Trophoblast cell (in vitro differentiated cells and primary cell): ENCODE measurements around the gene PANK1.
A peak's percentile ranks its signal among the peaks of the same experiment; 100 is the strongest.
"Not testable (repeated sequence)": the region's sequence is repeated elsewhere in the genome, so short reads cannot be mapped to it uniquely, and the experiment has no call there.

Experiments used
- DNase-seq, 2 donors: peaks; one replicate each; pipeline ENCODE4 v3.0.0-alpha.2; 2016
- H2AFZ ChIP-seq: 2 replicates; pipeline ENCODE4 v1.6.1; 2013; ENCODE audit warnings: low read length, moderate library complexity, mild to moderate bottlenecking; ENCODE audit not compliant: insufficient read depth, poor library complexity
- H2AK5ac ChIP-seq: 2 replicates; pipeline ENCODE4 v1.6.1; 2013; ENCODE audit warnings: mild to moderate bottlenecking, low read length
- H2BK120ac ChIP-seq: 2 replicates; pipeline ENCODE4 v1.6.1; 2013; ENCODE audit warnings: low read length, mild to moderate bottlenecking, moderate library complexity; ENCODE audit not compliant: insufficient read depth, poor library complexity
- H2BK12ac ChIP-seq: 2 replicates; pipeline ENCODE4 v1.6.1; 2013; ENCODE audit warnings: mild to moderate bottlenecking, low read length, moderate library complexity
- H2BK5ac ChIP-seq: 2 replicates; pipeline ENCODE4 v1.6.1; 2013; ENCODE audit warnings: low read length, low read depth, moderate library complexity, mild to moderate bottlenecking; ENCODE audit not compliant: poor library complexity
- H3K14ac ChIP-seq: 2 replicates; pipeline ENCODE4 v1.6.1; 2013; ENCODE audit warnings: mild to moderate bottlenecking, low read length
- H3K18ac ChIP-seq: 2 replicates; pipeline ENCODE4 v1.6.1; 2013; ENCODE audit warnings: mild to moderate bottlenecking, low read length
- H3K23ac ChIP-seq: 2 replicates; pipeline ENCODE4 v1.6.1; 2013; ENCODE audit warnings: low read length
- H3K27ac ChIP-seq: 2 replicates; pipeline ENCODE4 v1.5.1; 2013; ENCODE audit warnings: low read depth, mild to moderate bottlenecking, inconsistent platforms, low read length, moderate library complexity
- H3K27me3 ChIP-seq: 2 replicates; pipeline ENCODE4 v1.6.1; 2013; ENCODE audit warnings: inconsistent platforms, mild to moderate bottlenecking, low read length, moderate library complexity; ENCODE audit not compliant: insufficient read depth
- H3K36me3 ChIP-seq, 2 experiments: 1 replicate in 1 of 2; 2 replicates in 1 of 2; pipeline ENCODE4 v1.6.1; 2013; ENCODE audit warnings: low read length in 2 of 2, mild to moderate bottlenecking in 2 of 2, moderate library complexity in 1 of 2; ENCODE audit not compliant: insufficient read depth in 2 of 2, control insufficient read depth in 1 of 2
- H3K4ac ChIP-seq: 2 replicates; pipeline ENCODE4 v1.6.1; 2013; ENCODE audit warnings: low read depth, mild to moderate bottlenecking, low read length, moderate library complexity
- H3K4me1 ChIP-seq, 2 experiments: 1 replicate in 1 of 2; 2 replicates in 1 of 2; pipeline ENCODE4 v1.6.1; 2013; ENCODE audit warnings: low read length in 2 of 2, mild to moderate bottlenecking in 2 of 2, moderate library complexity in 1 of 2; ENCODE audit not compliant: insufficient read depth in 2 of 2, control insufficient read depth in 1 of 2
- H3K4me2 ChIP-seq: 2 replicates; pipeline ENCODE4 v1.6.1; 2013; ENCODE audit warnings: inconsistent platforms, mild to moderate bottlenecking, low read length, moderate library complexity
- H3K4me3 ChIP-seq: 2 replicates; pipeline ENCODE4 v1.5.1; 2013; ENCODE audit warnings: mild to moderate bottlenecking, low read depth, low read length, inconsistent platforms
- H3K79me1 ChIP-seq: one replicate; pipeline ENCODE4 v1.6.1; 2013; ENCODE audit warnings: low read length
- H3K79me2 ChIP-seq: 2 replicates; pipeline ENCODE4 v1.6.1; 2013; ENCODE audit warnings: low read length, mild to moderate bottlenecking; ENCODE audit not compliant: control insufficient read depth, insufficient read depth, poor library complexity
- H3K9ac ChIP-seq: 2 replicates; pipeline ENCODE4 v1.6.1; 2013; ENCODE audit warnings: mild to moderate bottlenecking, low read length
- H3K9me3 ChIP-seq: 2 replicates; pipeline ENCODE4 v1.6.1; 2013; ENCODE audit warnings: low read depth, mild to moderate bottlenecking, control low read depth, inconsistent platforms, low read length; ENCODE audit not compliant: insufficient read depth
- H4K12ac ChIP-seq: 2 replicates; pipeline ENCODE4 v1.6.1; 2013; ENCODE audit warnings: low read depth, mild to moderate bottlenecking, low read length, moderate library complexity
- H4K8ac ChIP-seq: 2 replicates; pipeline ENCODE4 v1.6.1; 2013; ENCODE audit warnings: low read depth, mild to moderate bottlenecking, low read length, moderate library complexity
- H4K91ac ChIP-seq: one replicate; pipeline ENCODE4 v1.6.1; 2013; ENCODE audit warnings: low read depth, mild to moderate bottlenecking, low read length, moderate library complexity
- WGBS: extraction: QIAGEN DNeasy Blood & Tissue Kit; methylation state at CpG from one replicate; pipeline ENCODE4 v1.1.7; 2013; ENCODE audit warnings: missing lambda C conversion rate; ENCODE audit not compliant: insufficient read length, insufficient coverage; ENCODE audit errors: extremely low coverage; 5-methylcytosine and 5-hydroxymethylcytosine counted together

PANK1 gene

DNA sequence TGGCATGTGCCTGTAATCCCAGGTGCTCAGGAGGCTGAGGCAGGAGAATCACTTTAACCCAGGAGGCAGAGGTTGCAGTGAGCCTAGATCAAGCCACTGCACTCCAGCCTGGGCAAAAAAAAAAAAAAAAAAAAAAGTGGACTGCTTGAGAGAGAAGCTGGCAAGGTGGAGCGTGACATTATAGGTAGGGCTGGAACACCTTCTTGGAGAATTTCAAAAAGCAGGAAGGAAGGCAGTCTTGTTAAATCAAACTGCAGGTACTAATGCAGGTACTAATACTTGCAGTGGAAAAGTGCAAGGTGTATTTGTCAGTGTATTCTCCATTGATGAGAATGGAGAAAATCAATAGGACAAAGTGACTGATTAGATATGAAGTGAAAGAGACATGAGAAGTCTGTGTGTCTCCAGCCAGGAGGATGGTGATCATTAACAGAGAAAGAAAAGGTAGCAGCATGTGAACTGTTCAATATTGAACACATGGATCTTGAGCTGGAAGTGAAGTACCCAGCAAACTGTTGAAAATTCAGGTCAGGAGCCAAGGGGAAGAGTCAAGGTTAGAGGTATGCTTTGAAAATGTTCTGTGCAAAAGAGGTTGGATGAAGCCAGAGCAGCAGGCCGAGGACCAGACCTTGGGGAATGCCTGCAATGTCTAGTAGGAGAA is 97.1 kb downstream of the PANK1 start:
- no peaks in the 10 kb centered on the region for H3K36me3 ChIP-seq
- H3K4ac ChIP-seq: no peak overlapping the region
- no peak overlapping the region for H3K4me3 ChIP-seq
- no CpG with 5 or more reads among the region's 2 CpGs for WGBS
- H3K27ac ChIP-seq: no peak overlapping the region
- no peak overlapping the region for H3K18ac ChIP-seq
- H3K4me2 ChIP-seq: no peak overlapping the region
- H3K9me3 ChIP-seq: no peaks in the 10 kb centered on the region
- no peak overlapping the region for H4K91ac ChIP-seq
- no peak overlapping the region for H2AK5ac ChIP-seq
- H3K9ac ChIP-seq: no peak overlapping the region
- no peak overlapping the region for H2BK12ac ChIP-seq
- H3K4me1 ChIP-seq: no peaks in the 10 kb centered on the region
- H4K8ac ChIP-seq: no peak overlapping the region
- H2AFZ ChIP-seq: no peak overlapping the region
- no peak overlapping the region for H3K14ac ChIP-seq
- no peaks in the 10 kb centered on the region for H3K79me1 ChIP-seq
- H3K79me2 ChIP-seq: no peaks in the 10 kb centered on the region
- H2BK5ac ChIP-seq: no peak overlapping the region
- no peak overlapping the region for H3K23ac ChIP-seq
- peak in 1 of 2 donors; percentile 32 for DNase-seq
- H3K27me3 ChIP-seq: no peaks in the 10 kb centered on the region
- no peak overlapping the region for H4K12ac ChIP-seq
- no peak overlapping the region for H2BK120ac ChIP-seq

DNA sequence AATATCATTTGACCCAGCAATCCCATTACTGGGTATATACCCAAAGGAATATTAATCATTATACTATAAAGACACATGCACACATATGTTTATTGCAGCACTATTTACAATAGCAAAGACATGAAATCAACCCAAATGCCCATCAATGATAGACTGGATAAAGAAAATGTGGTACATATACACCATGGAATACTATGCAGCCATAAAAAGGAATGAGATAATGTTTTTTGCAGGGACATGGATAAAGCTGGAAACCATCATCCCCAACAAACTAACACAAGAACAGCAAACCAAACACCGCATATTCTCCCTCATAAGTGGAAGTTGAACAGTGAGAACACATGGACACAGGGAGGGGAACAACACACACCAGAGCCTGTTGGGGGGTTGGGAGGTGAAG is 98.4 kb downstream of the PANK1 start:
- not testable (repeated sequence) for H3K79me1 ChIP-seq, H2BK5ac ChIP-seq, H3K4me1 ChIP-seq, H3K27ac ChIP-seq, H4K8ac ChIP-seq, H3K4ac ChIP-seq, H3K9me3 ChIP-seq, H2BK12ac ChIP-seq, H2BK120ac ChIP-seq, H3K27me3 ChIP-seq, DNase-seq, H3K18ac ChIP-seq, H2AFZ ChIP-seq, H3K4me3 ChIP-seq, H3K79me2 ChIP-seq, H3K14ac ChIP-seq, H3K4me2 ChIP-seq, H3K36me3 ChIP-seq, H4K91ac ChIP-seq, H3K23ac ChIP-seq, H3K9ac ChIP-seq, H2AK5ac ChIP-seq, H4K12ac ChIP-seq
- WGBS: no CpG with 5 or more reads among the region's 1 CpG

DNA sequence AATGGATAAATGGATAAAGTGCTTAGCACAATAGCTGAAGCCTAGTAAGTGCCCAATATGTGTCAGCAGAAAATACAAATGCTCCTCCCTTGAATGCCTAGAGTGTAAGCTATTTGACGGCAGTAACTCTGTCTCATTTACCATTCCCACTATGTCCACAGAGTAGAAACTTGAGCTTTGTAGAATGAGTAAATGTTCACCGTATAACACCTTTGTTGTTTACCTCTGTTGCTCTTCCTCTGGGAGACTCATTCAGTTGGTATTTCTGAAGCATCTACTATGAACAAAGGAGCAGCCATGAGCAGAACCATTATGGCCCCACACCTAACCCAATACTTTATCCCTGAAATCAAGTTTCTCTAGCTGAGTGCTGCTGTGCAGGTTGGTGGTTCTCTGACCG is 101.2 kb downstream of the PANK1 start:
- no peak overlapping the region for H3K23ac ChIP-seq
- no peak overlapping the region for H2BK12ac ChIP-seq
- H4K91ac ChIP-seq: no peak overlapping the region
- H4K8ac ChIP-seq: no peak overlapping the region
- no peak overlapping the region for H3K14ac ChIP-seq
- no peak overlapping the region for H2BK5ac ChIP-seq
- peak in 1 of 2 donors; percentile 47 for DNase-seq
- no peak overlapping the region for H3K9ac ChIP-seq
- H3K4me1 ChIP-seq: no peaks in the 10 kb centered on the region
- H3K36me3 ChIP-seq: no peaks in the 10 kb centered on the region
- H3K18ac ChIP-seq: no peak overlapping the region
- no peaks in the 10 kb centered on the region for H3K27me3 ChIP-seq
- no peak overlapping the region for H2AFZ ChIP-seq
- no peaks in the 10 kb centered on the region for H3K79me2 ChIP-seq
- H3K4ac ChIP-seq: no peak overlapping the region
- H3K4me3 ChIP-seq: no peak overlapping the region
- no peak overlapping the region for H3K27ac ChIP-seq
- no peaks in the 10 kb centered on the region for H3K9me3 ChIP-seq
- H2AK5ac ChIP-seq: no peak overlapping the region
- H3K79me1 ChIP-seq: no peaks in the 10 kb centered on the region
- H4K12ac ChIP-seq: no peak overlapping the region
- no peak overlapping the region for H2BK120ac ChIP-seq
- no peak overlapping the region for H3K4me2 ChIP-seq
- no CpG with 5 or more reads among the region's 3 CpGs for WGBS

DNA sequence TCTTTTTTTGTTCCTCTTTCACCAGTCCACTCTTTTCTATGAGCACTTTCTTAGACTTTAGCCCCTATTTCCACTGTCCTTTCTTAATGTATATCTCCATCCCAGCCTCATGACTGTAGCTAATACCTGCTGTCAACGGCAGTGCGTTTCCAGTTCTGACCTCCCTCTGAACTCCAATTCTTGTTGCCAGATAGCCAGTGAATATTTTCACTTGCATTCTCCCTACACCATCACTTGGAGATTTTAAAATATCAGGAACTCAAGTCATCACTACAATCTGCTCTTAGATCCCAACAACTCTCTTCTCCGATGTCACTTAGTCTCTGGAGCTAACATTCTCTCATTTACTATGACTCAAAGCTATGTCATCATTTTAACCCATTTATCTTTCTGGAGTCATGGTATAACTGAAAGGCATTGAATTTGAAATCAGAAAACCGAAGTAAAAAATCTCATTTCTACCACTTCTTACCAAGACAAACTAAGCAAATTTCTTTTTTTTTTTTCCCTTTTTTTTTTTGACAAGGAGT is 104.6 kb downstream of the PANK1 start:
- no peaks in the 10 kb centered on the region for H3K27me3 ChIP-seq
- H2BK12ac ChIP-seq: no peak overlapping the region
- H3K4me3 ChIP-seq: no peak overlapping the region
- H4K12ac ChIP-seq: no peak overlapping the region
- peaks cover 5 to 6% of the 10 kb centered on the region in 2 experiments for H3K4me1 ChIP-seq
- no peak overlapping the region for H3K14ac ChIP-seq
- no peak overlapping the region for H3K9ac ChIP-seq
- no peak overlapping the region for H3K27ac ChIP-seq
- no peak overlapping the region for H3K4me2 ChIP-seq
- no peak for DNase-seq
- H2AFZ ChIP-seq: no peak overlapping the region
- no peak overlapping the region for H2AK5ac ChIP-seq
- no peaks in the 10 kb centered on the region for H3K9me3 ChIP-seq
- H3K36me3 ChIP-seq: no peaks in the 10 kb centered on the region
- H2BK5ac ChIP-seq: no peak overlapping the region
- no peak overlapping the region for H3K4ac ChIP-seq
- H4K8ac ChIP-seq: no peak overlapping the region
- no peaks in the 10 kb centered on the region for H3K79me2 ChIP-seq
- no peak overlapping the region for H4K91ac ChIP-seq
- H3K79me1 ChIP-seq: no peaks in the 10 kb centered on the region
- H3K18ac ChIP-seq: no peak overlapping the region
- no peak overlapping the region for H2BK120ac ChIP-seq
- no CpG with 5 or more reads among the region's 4 CpGs for WGBS
- no peak overlapping the region for H3K23ac ChIP-seq
